ENCODE data around the gene KCNQ2.

KCNQ2 gene

GRCh38 chr20:63501818-63502670 is 29.6 kb upstream of the KCNQ2 start:
- DNase-seq = no peak

GRCh38 chr20:63500902-63501817 is 28.7 kb upstream of the KCNQ2 start:
- DNase-seq = no peak

- no peak for DNase-seq
Measured at GRCh38 chr20:63500151-63500901, 27.9 kb upstream of the KCNQ2 start.

GRCh38 chr20:63499338-63499969 is 27.0 kb upstream of the KCNQ2 start:
- DNase-seq = no peak

GRCh38 chr20:63498960-63499337 is 26.5 kb upstream of the KCNQ2 start, which contains the start of gene EEF1A2:
EEF1A2 (minus strand) TSS chr20:63499083; CDS start chr20:63497763, 1,320 bp downstream.
- peak; percentile 51 for DNase-seq

- no peak for DNase-seq
Measured at GRCh38 chr20:63497946-63498935, 25.8 kb upstream of the KCNQ2 start.

- no peak for DNase-seq
Measured at GRCh38 chr20:63497138-63497945, 24.9 kb upstream of the KCNQ2 start.

- DNase-seq = no peak
Measured at GRCh38 chr20:63496596-63497120, 24.2 kb upstream of the KCNQ2 start.

GRCh38 chr20:63495741-63496595 is 23.5 kb upstream of the KCNQ2 start:
- peak; percentile 78 for DNase-seq

GRCh38 chr20:63495167-63495720 is 22.8 kb upstream of the KCNQ2 start:
- no peak for DNase-seq

- DNase-seq = no peak
Measured at GRCh38 chr20:63494420-63495166, 22.1 kb upstream of the KCNQ2 start.

GRCh38 chr20:63494084-63494419 is 21.6 kb upstream of the KCNQ2 start:
- DNase-seq = no peak

GRCh38 chr20:63493563-63494020 is 21.1 kb upstream of the KCNQ2 start:
- no peak for DNase-seq

GRCh38 chr20:63492982-63493381 is 20.5 kb upstream of the KCNQ2 start:
- DNase-seq = no peak

- DNase-seq = no peak
Measured at GRCh38 chr20:63492518-63492917, 20.1 kb upstream of the KCNQ2 start.

- DNase-seq = no peak
Measured at GRCh38 chr20:63491635-63492230, 19.3 kb upstream of the KCNQ2 start.

- no peak for DNase-seq
Measured at GRCh38 chr20:63491078-63491477, 18.6 kb upstream of the KCNQ2 start.
